SK-N-SH (cell line): ENCODE data around the gene GPR39.

Experiments used
- GABPA ChIP-seq: IDR thresholded peaks from 2 replicates; pipeline ENCODE4 v1.4.0; 2012; ENCODE audit warnings: low read depth, mild to moderate bottlenecking
- RXRA ChIP-seq: IDR thresholded peaks from 2 replicates; pipeline ENCODE4 v1.4.0; 2012; ENCODE audit warnings: low read depth, mild to moderate bottlenecking, borderline replicate concordance
- TF ChIP-seq, protein P1 (sequence below): fragments of 200-600 bp; sonication (generic); IDR thresholded peaks from 2 replicates; pipeline ENCODE4 v1.6.1; 2017; ENCODE audit warnings: antibody characterized with exemption, mild to moderate bottlenecking, moderate library complexity
- TF ChIP-seq, protein P2 (sequence below): IDR thresholded peaks from 2 replicates; pipeline ENCODE4 v1.4.0; 2012; ENCODE audit warnings: low read depth

DNA sequence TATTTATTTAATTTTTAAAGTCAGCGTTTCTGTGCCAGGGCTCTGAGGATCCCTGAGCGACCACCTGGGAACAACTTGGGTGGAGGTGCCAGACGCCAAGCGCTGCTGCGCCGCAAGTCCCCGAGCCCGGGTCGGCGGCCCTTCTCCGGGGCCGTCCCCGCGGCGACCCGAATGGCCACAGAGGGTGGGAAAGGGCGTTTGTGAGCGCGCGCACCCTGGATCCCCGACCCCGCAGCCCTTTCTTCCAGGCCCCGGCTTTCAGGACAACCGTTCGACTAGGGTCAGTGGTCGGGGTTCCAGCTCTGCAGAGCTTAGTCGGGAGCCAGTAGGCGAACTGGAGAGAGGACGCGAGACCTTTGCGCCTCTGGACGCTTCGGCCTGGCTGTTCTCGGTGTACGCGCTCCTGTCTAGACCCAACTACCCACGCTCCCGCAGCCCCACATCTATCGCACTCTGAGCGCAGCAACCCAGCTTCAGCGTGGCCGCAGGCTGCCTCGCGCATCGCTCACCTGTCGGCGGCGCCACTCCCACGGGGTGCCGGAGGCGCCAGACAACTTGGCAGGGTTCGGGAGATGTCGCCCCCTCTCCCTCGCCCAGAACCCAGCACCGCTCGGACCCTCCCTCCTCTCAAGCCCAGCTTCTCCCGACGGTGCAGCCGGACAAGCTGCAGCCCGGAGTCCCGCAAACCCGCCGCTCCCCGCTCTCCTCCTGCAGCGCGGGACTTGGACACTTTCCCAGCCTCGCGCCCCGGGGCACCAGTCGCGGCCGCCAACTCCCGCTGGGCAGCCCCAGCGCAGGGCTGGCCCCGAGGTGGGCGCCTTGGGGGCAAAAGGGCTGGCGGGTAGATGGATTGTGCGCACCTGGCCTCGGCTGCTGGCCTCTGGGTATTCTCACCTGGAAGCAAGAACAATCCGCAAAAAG, 252.6 kb downstream of the GPR39 start:
- TF ChIP-seq, protein P1, sequence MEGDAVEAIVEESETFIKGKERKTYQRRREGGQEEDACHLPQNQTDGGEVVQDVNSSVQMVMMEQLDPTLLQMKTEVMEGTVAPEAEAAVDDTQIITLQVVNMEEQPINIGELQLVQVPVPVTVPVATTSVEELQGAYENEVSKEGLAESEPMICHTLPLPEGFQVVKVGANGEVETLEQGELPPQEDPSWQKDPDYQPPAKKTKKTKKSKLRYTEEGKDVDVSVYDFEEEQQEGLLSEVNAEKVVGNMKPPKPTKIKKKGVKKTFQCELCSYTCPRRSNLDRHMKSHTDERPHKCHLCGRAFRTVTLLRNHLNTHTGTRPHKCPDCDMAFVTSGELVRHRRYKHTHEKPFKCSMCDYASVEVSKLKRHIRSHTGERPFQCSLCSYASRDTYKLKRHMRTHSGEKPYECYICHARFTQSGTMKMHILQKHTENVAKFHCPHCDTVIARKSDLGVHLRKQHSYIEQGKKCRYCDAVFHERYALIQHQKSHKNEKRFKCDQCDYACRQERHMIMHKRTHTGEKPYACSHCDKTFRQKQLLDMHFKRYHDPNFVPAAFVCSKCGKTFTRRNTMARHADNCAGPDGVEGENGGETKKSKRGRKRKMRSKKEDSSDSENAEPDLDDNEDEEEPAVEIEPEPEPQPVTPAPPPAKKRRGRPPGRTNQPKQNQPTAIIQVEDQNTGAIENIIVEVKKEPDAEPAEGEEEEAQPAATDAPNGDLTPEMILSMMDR: peak; percentile 30
- no peak for TF ChIP-seq RXRA
- no peak for TF ChIP-seq GABPA
- TF ChIP-seq, protein P2, sequence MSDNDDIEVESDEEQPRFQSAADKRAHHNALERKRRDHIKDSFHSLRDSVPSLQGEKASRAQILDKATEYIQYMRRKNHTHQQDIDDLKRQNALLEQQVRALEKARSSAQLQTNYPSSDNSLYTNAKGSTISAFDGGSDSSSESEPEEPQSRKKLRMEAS: no peak
